ENCODE results near the gene CCR7. TPM values are rescaled to one million over a fixed set of nuclear protein-coding genes. Genes with fewer than 3 reads are reported as not detected.
"Not testable (repeated sequence)": the region's sequence is repeated elsewhere in the genome, so short reads cannot be mapped to it uniquely, and the experiment has no call there.

Gene CCR7
- total RNA-seq, 2 donors from 2014 or later = 0.72 to 1.9 TPM

GRCh38 chr17:40590742-40591141, 25.5 kb upstream of the CCR7 start:
- intact Hi-C loops (cut with DNase I) = no loop called here
- DNase-seq = no peak

GRCh38 chr17:40588552-40588951, 23.3 kb upstream of the CCR7 start:
- TF ChIP-seq, protein P1, sequence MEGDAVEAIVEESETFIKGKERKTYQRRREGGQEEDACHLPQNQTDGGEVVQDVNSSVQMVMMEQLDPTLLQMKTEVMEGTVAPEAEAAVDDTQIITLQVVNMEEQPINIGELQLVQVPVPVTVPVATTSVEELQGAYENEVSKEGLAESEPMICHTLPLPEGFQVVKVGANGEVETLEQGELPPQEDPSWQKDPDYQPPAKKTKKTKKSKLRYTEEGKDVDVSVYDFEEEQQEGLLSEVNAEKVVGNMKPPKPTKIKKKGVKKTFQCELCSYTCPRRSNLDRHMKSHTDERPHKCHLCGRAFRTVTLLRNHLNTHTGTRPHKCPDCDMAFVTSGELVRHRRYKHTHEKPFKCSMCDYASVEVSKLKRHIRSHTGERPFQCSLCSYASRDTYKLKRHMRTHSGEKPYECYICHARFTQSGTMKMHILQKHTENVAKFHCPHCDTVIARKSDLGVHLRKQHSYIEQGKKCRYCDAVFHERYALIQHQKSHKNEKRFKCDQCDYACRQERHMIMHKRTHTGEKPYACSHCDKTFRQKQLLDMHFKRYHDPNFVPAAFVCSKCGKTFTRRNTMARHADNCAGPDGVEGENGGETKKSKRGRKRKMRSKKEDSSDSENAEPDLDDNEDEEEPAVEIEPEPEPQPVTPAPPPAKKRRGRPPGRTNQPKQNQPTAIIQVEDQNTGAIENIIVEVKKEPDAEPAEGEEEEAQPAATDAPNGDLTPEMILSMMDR (IDR thresholded peaks at IDR 0.05) = no peak
- Histone ChIP-seq H3K27me3 (no peaks in the 10 kb centered on the region), H3K4me1 (no peaks in the 10 kb centered on the region), H3K9ac (ENCODE audit: low read depth in 2 of 2, low read length in 2 of 2) (no peak overlapping the region), H3K9me3 (no peaks in the 10 kb centered on the region), H3K4me3 (no peak overlapping the region), H3K36me3 (no peaks in the 10 kb centered on the region), H3K27ac (no peak overlapping the region)
- DNase-seq = no peak
- intact Hi-C loops (cut with DNase I) = no loop called here

More at GRCh38 chr17:40590742-40591141, 25.5 kb upstream of the CCR7 start:
- H3K9me3 ChIP-seq = no peaks in the 10 kb centered on the region
- H3K9ac ChIP-seq (ENCODE audit: low read depth in 2 of 2, low read length in 2 of 2) = no peak overlapping the region
- no peaks in the 10 kb centered on the region for H3K27me3 ChIP-seq
- H3K4me3 ChIP-seq = no peak overlapping the region
- no peaks in the 10 kb centered on the region for H3K36me3 ChIP-seq
- no peaks in the 10 kb centered on the region for H3K4me1 ChIP-seq
- TF ChIP-seq, protein P1 (IDR thresholded peaks at IDR 0.05) = no peak
- no peak overlapping the region for H3K27ac ChIP-seq

- H3K27me3 ChIP-seq; DNase-seq; H3K36me3 ChIP-seq; H3K4me3 ChIP-seq; H3K4me1 ChIP-seq; H3K27ac ChIP-seq; H3K9me3 ChIP-seq; H3K9ac ChIP-seq (ENCODE audit: low read depth in 2 of 2, low read length in 2 of 2); intact Hi-C loops (cut with DNase I): not testable (repeated sequence)
Observed at GRCh38 chr17:40586264-40586663, 21.0 kb upstream of the CCR7 start.

- H3K4me1 ChIP-seq; H3K27ac ChIP-seq; intact Hi-C loops (cut with DNase I); H3K4me3 ChIP-seq; H3K27me3 ChIP-seq; DNase-seq; H3K9ac ChIP-seq (ENCODE audit: low read depth in 2 of 2, low read length in 2 of 2); H3K9me3 ChIP-seq; H3K36me3 ChIP-seq: not testable (repeated sequence)
Observed at GRCh38 chr17:40584950-40585349, 19.7 kb upstream of the CCR7 start.

DNA sequence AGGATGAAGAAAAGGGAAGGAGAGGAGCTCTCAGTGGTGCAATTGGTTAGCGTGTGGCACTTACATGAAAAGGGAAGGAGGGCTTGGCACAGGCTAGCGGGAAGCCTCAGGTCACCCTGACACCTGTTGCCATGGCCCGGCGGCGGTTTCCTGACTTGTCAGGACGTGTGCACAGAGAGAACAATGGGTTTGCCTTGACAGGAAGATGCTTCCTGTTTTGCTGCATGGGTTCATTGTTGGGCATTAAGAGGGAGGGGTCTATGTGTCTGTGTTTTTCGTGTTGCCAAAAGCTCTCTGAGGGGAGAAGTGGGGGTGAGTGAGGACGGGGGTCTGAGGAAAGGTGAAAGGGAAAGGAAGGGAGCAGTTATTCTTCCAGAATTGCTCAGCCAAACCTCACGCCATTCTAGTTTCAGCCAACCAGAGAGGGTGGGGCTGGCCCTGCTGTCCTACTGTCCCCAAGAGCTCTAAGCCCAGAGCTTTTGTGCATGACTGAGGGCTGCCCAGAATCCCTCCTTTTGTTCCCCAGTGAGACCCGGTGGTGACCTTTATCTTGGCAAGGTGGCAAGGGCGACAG, 17.1 kb upstream of the CCR7 start:
- intact Hi-C loops (cut with DNase I) = no loop called here
- no peaks in the 10 kb centered on the region for H3K9me3 ChIP-seq
- no peak overlapping the region for H3K9ac ChIP-seq (ENCODE audit: low read depth in 2 of 2, low read length in 2 of 2)
- H3K27me3 ChIP-seq = no peaks in the 10 kb centered on the region
- no peak overlapping the region for H3K4me3 ChIP-seq
- no peak for DNase-seq
- H3K36me3 ChIP-seq = no peaks in the 10 kb centered on the region
- TF ChIP-seq, protein P1 (IDR thresholded peaks at IDR 0.05) = no peak
- H3K4me1 ChIP-seq = no peaks in the 10 kb centered on the region
- no peak overlapping the region for H3K27ac ChIP-seq

GRCh38 chr17:40580140-40580539, 14.9 kb upstream of the CCR7 start:
- no peak overlapping the region for H3K4me3 ChIP-seq
- no peaks in the 10 kb centered on the region for H3K9me3 ChIP-seq
- H3K36me3 ChIP-seq = no peaks in the 10 kb centered on the region
- no peak overlapping the region for H3K27ac ChIP-seq
- DNase-seq = no peak
- H3K27me3 ChIP-seq = no peaks in the 10 kb centered on the region
- intact Hi-C loops (cut with DNase I) = no loop called here
- TF ChIP-seq, protein P1 (IDR thresholded peaks at IDR 0.05) = no peak
- H3K9ac ChIP-seq (ENCODE audit: low read depth in 2 of 2, low read length in 2 of 2) = no peak overlapping the region
- H3K4me1 ChIP-seq = no peaks in the 10 kb centered on the region

All from colonic mucosa (tissue), 4 donors.